Activated naive CD4-positive, alpha-beta T cell treated with Interleukin-2 at 50 U/mL for 16 hours (primary cell): Measurements from ENCODE around the gene CIRBP.

Experiments used
- DNase-seq: peaks from one replicate; pipeline ENCODE4 v3.0.0-alpha.2; 2020

CIRBP gene

GRCh38 chr19:1257475-1258162 is 11.5 kb upstream of the CIRBP start:
- no peak for DNase-seq

GRCh38 chr19:1258163-1258492 is 11.0 kb upstream of the CIRBP start:
- DNase-seq = no peak

DNA sequence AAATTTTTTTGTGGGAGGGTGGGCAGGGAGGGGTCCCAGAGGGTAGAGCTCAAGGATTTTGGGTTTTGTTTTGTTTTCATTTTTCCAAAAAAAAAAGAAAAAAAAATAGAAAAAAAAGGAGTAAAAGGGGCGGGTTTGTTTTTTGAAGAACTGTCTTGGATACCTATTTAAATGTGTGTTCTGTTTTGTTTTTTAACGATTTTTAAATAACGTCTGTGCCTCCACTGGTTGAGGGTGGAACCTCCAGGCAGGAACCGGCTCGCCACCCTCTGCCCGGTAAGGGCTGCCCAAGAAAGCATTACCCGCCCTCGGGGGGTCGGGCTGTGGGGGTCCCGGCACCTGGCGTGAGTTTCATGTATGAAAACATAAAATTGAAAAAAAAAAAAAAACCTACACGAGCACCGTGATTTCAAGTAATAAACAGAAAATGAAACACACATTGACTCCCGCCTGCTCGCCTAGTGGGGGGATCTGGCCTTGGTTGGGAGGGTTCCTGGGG is 10.4 kb upstream of the CIRBP start:
- no peak for DNase-seq

DNA sequence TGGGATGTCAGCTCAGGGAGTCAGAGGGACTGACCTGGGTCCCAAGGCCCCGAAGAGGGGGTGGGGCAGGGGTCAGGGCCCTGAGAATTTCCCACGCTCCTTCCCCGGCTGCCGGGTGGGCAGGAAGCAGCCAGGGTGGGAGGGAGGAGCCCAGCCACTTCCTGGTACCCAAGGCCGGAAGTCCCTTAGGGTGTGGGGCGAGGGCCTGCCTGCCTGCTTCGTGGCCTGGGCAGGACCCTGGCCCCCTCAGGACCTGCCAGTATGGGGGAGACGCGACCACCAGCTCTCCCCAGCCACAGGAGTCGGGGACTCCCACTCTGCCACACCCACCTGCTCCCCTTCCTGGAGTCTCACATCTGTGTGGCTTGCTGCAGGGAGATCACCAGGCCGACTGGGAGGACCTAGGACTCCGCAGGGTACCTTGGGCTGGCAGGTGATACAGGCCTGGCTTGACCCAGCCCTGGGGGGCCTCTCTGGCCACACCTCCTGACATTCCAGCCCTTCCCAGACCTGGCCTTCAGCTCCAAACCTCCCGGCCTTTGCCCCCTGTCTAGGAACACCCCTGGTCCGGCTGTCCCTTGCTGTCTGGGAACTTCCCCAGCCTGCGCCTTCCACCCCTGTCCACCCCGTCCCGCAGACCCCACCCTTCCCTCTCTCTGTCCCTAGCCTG is 9.8 kb upstream of the CIRBP start:
- peak; percentile 73 for DNase-seq

GRCh38 chr19:1259876-1260748 is 9.0 kb upstream of the CIRBP start:
- peak; percentile 58 for DNase-seq

DNA sequence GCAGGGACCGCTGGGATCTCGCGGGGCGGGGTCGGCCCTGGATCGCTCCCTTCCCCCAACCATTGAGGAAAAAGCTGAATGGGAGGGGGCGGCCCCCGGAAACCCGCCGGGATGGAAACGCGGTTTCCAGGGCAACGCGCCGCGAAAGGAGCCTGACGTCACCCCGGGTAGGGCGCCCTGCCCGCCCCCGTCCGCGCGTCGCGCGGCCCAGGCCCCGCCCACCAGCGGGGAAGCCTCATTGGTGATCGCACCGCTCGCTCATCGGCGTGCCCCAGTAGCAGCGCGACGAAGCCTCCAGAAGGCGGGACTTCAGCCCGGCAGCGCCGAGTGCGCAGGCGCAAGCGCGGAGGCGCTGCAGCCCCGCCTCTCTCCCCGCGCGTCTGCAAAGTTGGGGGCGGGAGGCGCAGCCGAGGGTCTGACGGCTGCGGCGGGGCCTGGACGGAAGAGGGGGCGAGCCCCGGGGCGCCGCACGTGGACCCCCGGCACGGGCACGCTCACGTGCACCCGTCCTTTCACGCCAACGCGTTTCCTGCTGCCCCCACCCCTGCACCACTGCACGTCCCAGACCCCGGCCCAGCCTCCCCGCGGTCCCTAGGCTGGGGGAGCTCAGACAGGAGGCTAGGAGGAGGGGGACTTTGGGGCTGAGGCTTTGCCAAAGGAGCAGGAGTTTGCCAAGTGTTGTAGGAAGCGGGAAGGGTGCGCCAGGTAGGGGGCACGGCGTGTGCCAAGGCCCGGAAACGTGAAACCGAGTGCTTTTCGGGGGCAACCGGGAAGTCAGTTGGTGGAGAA is 8.2 kb upstream of the CIRBP start:
- peak; percentile 97 for DNase-seq

DNA sequence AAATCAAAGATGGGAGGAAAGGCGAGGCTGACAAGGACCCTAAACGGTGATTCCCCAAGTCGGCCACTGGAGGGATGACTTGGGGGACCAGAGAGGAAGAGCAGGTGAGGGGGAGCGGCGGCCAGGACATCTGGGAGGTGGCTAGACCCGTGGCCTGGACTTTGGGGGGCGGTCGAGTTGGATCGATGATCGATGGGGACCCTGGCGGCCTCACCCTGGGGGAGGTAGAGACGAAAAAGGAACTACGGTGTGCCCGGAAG is 7.7 kb upstream of the CIRBP start:
- DNase-seq = no peak

GRCh38 chr19:1261798-1262622 is 7.1 kb upstream of the CIRBP start:
- peak; percentile 40 for DNase-seq

- DNase-seq = no peak
Measured at GRCh38 chr19:1262623-1263123, 6.5 kb upstream of the CIRBP start.

DNA sequence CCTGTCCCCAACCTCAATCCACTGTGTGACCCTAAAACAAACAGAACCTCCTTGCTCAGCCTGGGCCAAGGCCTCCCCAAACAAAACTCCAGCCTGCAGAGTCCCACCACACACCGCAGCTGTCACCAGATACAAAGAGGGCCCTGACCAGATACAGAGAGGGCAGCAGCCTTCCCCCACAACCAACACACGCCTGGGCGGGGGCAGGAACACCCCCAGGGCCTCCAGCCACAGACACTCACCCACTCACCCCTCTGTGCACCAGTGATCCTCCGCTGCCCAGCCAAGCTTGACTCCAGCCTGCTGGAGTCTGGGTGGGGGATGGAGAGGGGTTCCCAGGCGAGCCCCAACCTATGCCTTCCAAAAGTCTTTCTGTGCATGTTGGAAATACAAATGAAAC is 5.9 kb upstream of the CIRBP start:
- no peak for DNase-seq

- no peak for DNase-seq
Measured at GRCh38 chr19:1264801-1265614, 4.1 kb upstream of the CIRBP start.

GRCh38 chr19:1265615-1266128 is 3.5 kb upstream of the CIRBP start:
- DNase-seq = peak; percentile 47

GRCh38 chr19:1266129-1266915 is 2.8 kb upstream of the CIRBP start:
- DNase-seq = peak; percentile 82

DNA sequence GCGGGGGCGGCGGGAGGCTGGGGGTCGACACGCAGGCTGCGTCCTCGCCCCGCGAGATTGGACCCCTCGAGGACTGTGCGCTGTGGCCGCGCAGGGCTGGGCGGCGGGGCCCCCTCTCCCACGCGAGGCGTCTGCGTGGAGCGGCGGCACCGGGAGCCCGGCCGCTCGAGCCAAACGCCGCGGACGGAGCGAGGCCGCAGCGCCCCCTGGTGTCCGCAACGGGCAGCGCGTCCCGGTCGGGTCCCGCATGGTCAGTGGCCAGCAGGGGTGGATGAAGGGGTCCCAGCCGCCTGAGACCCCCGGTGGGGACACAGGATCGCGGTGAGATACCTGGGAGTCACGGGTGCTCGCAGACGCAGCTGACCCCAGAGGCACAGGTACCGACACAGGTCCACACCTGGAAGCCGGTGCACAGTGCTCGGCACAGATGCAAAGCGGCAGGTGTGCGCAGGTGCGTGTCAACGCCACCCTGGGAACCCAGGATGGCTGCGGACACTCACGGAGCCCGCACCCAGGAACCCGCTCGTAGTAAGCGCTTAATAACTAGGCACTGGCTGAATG is 2.1 kb upstream of the CIRBP start:
- DNase-seq = peak; percentile 75

DNA sequence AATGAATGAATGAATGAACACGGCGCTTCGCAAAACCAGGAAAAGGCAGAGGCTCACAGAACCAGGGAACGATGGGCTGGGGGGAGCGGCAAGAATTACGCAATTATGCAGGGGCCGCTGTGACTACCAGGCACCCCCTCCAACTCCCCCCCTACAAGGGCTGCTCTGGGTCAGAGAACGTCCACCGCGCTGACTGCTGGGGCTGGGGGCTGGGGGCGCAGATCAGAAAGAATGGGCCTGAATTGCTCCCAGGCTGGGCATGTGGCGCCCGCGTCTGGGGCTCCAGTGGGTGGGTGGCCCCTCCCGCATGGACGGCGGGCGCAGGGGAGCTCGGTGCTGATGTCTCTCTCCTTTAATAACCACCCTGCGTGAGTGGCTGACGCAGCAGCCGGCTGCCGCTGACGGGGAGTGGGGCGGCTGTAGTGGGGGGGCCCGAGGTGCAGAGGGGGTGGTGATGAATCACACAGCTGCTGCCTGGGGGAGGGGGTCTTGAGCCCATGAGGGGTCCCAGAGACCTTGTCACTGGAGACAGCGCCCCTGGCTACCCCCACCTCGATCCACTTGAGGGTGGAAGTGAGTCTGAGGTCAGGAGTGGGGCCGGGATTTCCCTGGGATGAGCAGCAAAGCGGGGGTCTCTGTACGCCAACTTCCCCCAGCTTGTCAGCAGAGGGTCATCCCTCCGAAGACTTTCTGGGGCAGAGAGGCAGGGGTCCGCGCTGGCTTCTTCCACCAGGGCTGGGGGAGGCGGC is 1.5 kb upstream of the CIRBP start:
- DNase-seq = peak; percentile 25

GRCh38 chr19:1268226-1269064 is 687 bp upstream of the CIRBP start:
- no peak for DNase-seq

GRCh38 chr19:1269478-1270212 is 513 bp downstream of the CIRBP start:
- peak; percentile 86 for DNase-seq
